Fibroblast of the aortic adventitia (primary cell): Measurements from ENCODE around the gene VAC14. TPM values are rescaled to one million over a fixed set of nuclear protein-coding genes. Genes with fewer than 3 reads are reported as not detected.

Source experiments
- DNase-seq: peaks from one replicate; pipeline ENCODE4 v3.0.0-alpha.2; 2010; ENCODE audit warnings: low read depth
- H3K4me3 ChIP-seq: 2 replicates; pipeline ENCODE4 v1.5.1; 2011; ENCODE audit warnings: low read depth, mild to moderate bottlenecking, control low read depth, low read length, moderate library complexity
- CTCF ChIP-seq: IDR thresholded peaks from 2 replicates; pipeline ENCODE4 v1.5.1; 2011; ENCODE audit warnings: mild to moderate bottlenecking, low read length, control low read depth, inconsistent platforms; ENCODE audit not compliant: insufficient read depth
- total RNA-seq: library from RNA; depleted of rRNA; stranded (reverse); fragments of >200 nt; gene quantifications from 2 replicates; pipeline ENCODE4 v1.2.3, GENCODE V29; 2012; ENCODE audit warnings: low replicate concordance

Gene VAC14
- total RNA-seq, 1 donor, result 29.7 TPM

GRCh38 chr16:70786020-70786755 lies 14.8 kb downstream of the VAC14 start:
- no peak for DNase-seq
- TF ChIP-seq CTCF, result no peak
- H3K4me3 ChIP-seq, result no peak overlapping the region

- no peak overlapping the region for H3K4me3 ChIP-seq
- no peak for DNase-seq
- no peak for TF ChIP-seq CTCF
Observed at GRCh38 chr16:70784692-70785555, 16.0 kb downstream of the VAC14 start.

GRCh38 chr16:70782237-70782636 lies 18.7 kb downstream of the VAC14 start:
- no peak for TF ChIP-seq CTCF
- no peak for DNase-seq
- H3K4me3 ChIP-seq, result no peak overlapping the region

- DNase-seq, result no peak
- no peak overlapping the region for H3K4me3 ChIP-seq
Observed at GRCh38 chr16:70781800-70782199, 19.2 kb downstream of the VAC14 start.

GRCh38 chr16:70780546-70780945 lies 20.4 kb downstream of the VAC14 start:
- no peak for TF ChIP-seq CTCF
- DNase-seq, result no peak
- H3K4me3 ChIP-seq, result no peak overlapping the region

More at GRCh38 chr16:70781800-70782199, 19.2 kb downstream of the VAC14 start:
- TF ChIP-seq CTCF, result no peak

GRCh38 chr16:70779361-70779760 lies 21.6 kb downstream of the VAC14 start:
- no peak for DNase-seq
- TF ChIP-seq CTCF, result no peak
- no peak overlapping the region for H3K4me3 ChIP-seq
